HG02943 (cell line): ENCODE measurements around the gene EGR4.

Experiments used
- ATAC-seq: cut with Tn5 transposase; IDR thresholded peaks from one replicate; pipeline ENCODE4 v1.9.1; 2021; ENCODE audit warnings: mild to moderate bottlenecking, low read depth, moderate library complexity; ENCODE audit not compliant: unreplicated experiment

Gene EGR4

GRCh38 chr2:73252238-73253027 lies 40.9 kb downstream of the EGR4 start:
- no peak for ATAC-seq

DNA sequence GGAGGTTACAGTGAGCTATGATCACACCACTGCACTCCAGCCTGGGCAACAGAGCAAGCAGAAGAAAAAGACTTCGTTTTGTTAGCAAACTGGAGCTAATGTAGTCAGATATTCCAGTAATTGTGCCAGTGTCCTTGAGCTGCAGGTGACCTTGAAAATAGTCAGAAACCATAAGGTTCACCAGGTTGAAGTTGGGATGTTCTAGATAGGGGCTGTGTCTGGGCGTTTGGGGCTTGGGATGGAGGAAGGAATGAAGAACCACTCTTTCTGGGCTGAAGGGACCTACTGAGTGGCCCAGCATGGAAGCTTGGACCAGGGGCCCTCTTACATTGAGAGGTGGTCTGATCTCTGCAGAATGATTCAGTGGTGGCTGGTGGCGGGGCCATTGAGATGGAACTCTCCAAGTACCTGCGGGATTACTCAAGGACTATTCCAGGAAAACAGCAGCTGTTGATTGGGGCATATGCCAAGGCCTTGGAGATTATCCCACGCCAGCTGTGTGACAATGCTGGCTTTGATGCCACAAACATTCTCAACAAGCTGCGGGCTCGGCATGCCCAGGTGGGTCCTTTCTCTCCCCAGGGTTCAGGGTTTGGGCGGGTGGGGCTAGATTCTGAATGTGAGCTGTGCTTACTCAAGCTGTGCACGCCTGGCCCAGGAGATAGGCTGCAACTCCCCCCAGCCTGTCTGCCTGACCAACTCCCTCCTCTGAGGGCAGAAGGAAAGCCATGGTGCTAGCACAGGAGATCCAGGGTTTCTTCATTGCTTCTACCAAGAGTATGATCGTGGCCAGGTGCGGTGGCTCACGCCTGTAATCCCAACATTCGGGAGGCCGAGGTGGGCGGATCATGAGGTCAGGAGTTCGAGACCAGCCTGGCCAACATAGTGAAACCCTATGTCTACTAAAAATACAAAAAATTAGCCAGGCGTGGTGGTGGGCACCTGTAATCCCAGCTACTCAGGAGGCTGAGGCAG lies 42.2 kb downstream of the EGR4 start:
- no peak for ATAC-seq

DNA sequence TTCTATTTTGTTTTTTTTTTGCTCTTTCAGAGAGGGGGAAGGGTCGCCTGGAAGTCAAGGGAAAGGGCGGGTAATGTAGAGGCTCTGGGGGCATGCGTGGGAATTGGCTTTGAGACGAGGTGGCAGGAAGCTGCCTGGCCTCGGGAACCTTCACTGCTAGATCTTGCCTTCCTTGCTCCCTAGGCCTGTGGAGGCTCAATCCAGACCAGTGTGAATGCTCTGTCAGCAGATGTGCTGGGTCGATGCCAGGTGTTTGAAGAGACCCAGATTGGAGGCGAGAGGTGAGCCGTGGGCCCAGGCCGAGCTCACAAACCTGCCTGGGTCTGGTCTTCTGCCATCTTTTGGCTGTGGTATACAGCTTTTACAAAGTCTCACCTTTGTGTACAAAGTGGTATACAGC lies 43.7 kb downstream of the EGR4 start:
- no peak for ATAC-seq

- no peak for ATAC-seq
Observed at GRCh38 chr2:73246850-73247249, 46.5 kb downstream of the EGR4 start.

- ATAC-seq = no peak
Observed at GRCh38 chr2:73244580-73244979, 48.8 kb downstream of the EGR4 start.

DNA sequence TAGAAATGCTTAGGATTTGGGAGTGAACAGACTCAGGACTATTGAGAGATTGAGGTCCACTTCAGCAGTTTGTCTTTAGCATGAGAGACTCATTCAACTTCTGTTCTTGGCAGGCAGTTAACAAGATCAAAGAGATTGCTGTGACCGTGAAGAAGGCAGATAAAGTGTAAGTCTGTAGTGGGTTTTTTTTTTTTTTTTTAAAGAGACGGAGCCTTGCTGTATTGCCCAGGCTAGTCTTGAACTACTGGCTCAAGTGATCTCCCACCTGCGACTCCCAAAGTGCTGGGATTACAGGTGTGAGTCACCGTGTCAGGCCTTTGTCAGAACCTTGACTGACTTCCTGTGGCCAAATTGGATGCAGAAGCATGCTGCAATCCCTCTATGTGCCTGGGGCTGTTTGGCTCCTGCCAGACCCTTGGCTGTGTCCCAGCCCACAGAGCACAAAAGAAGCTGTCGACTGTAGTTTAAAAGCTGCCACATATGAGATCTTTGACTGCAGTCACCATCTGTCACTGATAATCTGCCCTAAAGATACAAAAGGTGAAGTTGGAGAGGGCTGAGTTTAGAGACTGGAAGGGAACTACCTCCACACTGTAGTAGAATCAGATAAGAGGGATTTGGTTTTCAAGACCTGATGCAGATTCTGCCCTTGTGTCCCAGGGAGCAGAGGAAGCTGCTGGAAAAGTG lies 49.3 kb downstream of the EGR4 start:
- no peak for ATAC-seq
